HepG2 (cell line): ENCODE data around the gene HUNK. TPM values are rescaled to one million over a fixed set of nuclear protein-coding genes. Genes with fewer than 3 reads are reported as not detected.
A peak's percentile ranks its signal among the peaks of the same experiment; 100 is the strongest.

Source experiments
- CERS6 ChIP-seq: sonication (generic); formaldehyde crosslinking; IDR thresholded peaks from 2 replicates; pipeline ENCODE4 v1.5.0; 2020; ENCODE audit warnings: missing genetic modification reagents
- HOXA9 ChIP-seq: sonication (generic); formaldehyde crosslinking; IDR thresholded peaks from 2 replicates; pipeline ENCODE4 v1.8.1; 2022; ENCODE audit warnings: missing genetic modification reagents, mild to moderate bottlenecking, moderate library complexity, borderline replicate concordance
- KAT2B ChIP-seq: fragments of 150-350 bp; IDR thresholded peaks from 2 replicates; pipeline ENCODE4 v1.6.1; 2014; ENCODE audit warnings: low read depth, low read length, borderline replicate concordance
- MBD4 ChIP-seq: IDR thresholded peaks from 2 replicates; pipeline ENCODE4 v1.6.1; 2012; ENCODE audit warnings: low read length, inconsistent platforms, borderline replicate concordance
- MBNL3 ChIP-seq: fragments of 250-450 bp; sonication (Bioruptor Pico); conservative IDR thresholded peaks from 2 replicates; pipeline ENCODE4 v1.8.0; 2022; ENCODE audit warnings: mild to moderate bottlenecking, inconsistent platforms
- MYNN ChIP-seq: sonication (generic); formaldehyde crosslinking; IDR thresholded peaks from 2 replicates; pipeline ENCODE4 v1.4.0; 2020; ENCODE audit warnings: mild to moderate bottlenecking, low read depth, missing genetic modification reagents
- NCOR1 ChIP-seq: fragments of 200-600 bp; sonication (generic); IDR thresholded peaks from 2 replicates; pipeline ENCODE4 v1.7.0; 2017; ENCODE audit warnings: antibody characterized with exemption, low read length, borderline replicate concordance
- PBX2 ChIP-seq: IDR thresholded peaks from 2 replicates; pipeline ENCODE4 v1.6.1; 2016; ENCODE audit warnings: control low read depth
- SCMH1 ChIP-seq: sonication (generic); formaldehyde crosslinking; IDR thresholded peaks from 2 replicates; pipeline ENCODE4 v1.9.0; 2021; ENCODE audit warnings: missing genetic modification reagents, mild to moderate bottlenecking, borderline replicate concordance
- SRY ChIP-seq: sonication (generic); formaldehyde crosslinking; IDR thresholded peaks from 2 replicates; pipeline ENCODE4 v1.8.0; 2022; ENCODE audit warnings: mild to moderate bottlenecking, missing genetic modification reagents
- XBP1 ChIP-seq: sonication (generic); formaldehyde crosslinking; IDR thresholded peaks from 2 replicates; pipeline ENCODE4 v1.5.0; 2020; ENCODE audit warnings: missing genetic modification reagents
- ZNF230 ChIP-seq: sonication (generic); formaldehyde crosslinking; IDR thresholded peaks from 2 replicates; pipeline ENCODE4 v1.4.0; 2020; ENCODE audit warnings: mild to moderate bottlenecking, missing genetic modification reagents
- ZNF24 ChIP-seq: fragments of 450-650 bp; IDR thresholded peaks from 2 replicates; pipeline ENCODE4 v1.6.1; 2017; ENCODE audit warnings: antibody characterized with exemption, mild to moderate bottlenecking
- ZNF282 ChIP-seq: fragments of 450-650 bp; IDR thresholded peaks from 2 replicates; pipeline ENCODE4 v1.6.1; 2018; ENCODE audit not compliant: partially characterized antibody
- ZNF33B ChIP-seq: sonication (generic); formaldehyde crosslinking; IDR thresholded peaks from 2 replicates; pipeline ENCODE4 v1.5.1; 2020; ENCODE audit warnings: mild to moderate bottlenecking, missing genetic modification reagents
- ZNF558 ChIP-seq: sonication (generic); formaldehyde crosslinking; IDR thresholded peaks from 2 replicates; pipeline ENCODE4 v1.9.0; 2022; ENCODE audit warnings: mild to moderate bottlenecking, missing genetic modification reagents, borderline replicate concordance
- ZNF670 ChIP-seq: sonication (generic); formaldehyde crosslinking; IDR thresholded peaks from 2 replicates; pipeline ENCODE4 v1.8.0; 2022; ENCODE audit warnings: mild to moderate bottlenecking, missing genetic modification reagents, borderline replicate concordance
- ZNF703 ChIP-seq: sonication (generic); formaldehyde crosslinking; IDR thresholded peaks from 2 replicates; pipeline ENCODE4 v1.5.1; 2020; ENCODE audit warnings: missing genetic modification reagents, mild to moderate bottlenecking, moderate library complexity, borderline replicate concordance
- polyA plus RNA-seq, 8 experiments: library from polyadenylated mRNA; depleted of rRNA in 3 of 8; stranded (reverse) in 7 of 8; unstranded in 1 of 8; fragments of >200 nt; fragmentation: Illumina TruSeq in 4 of 8; extraction: Trizol in 4 of 8; gene quantifications; 2 replicates each; pipeline versions ENCODE4 v1.2.1 to v1.2.3, GENCODE V29; 2011 to 2016; ENCODE audit warnings: low read depth in 4 of 8, missing spikeins in 1 of 8, mixed read lengths in 1 of 8; ENCODE audit not compliant: insufficient read depth in 1 of 8
- total RNA-seq, 5 experiments: library from RNA; depleted of rRNA; stranded (reverse); fragments of >200 nt; fragmentation: Illumina TruSeq; extraction: Trizol; gene quantifications; 2 replicates each; pipeline ENCODE4 v1.2.3, GENCODE V29; 2016; ENCODE audit warnings: low read depth in 1 of 5
- TF ChIP-seq, protein P1 (sequence below): IDR thresholded peaks from 2 replicates; pipeline ENCODE4 v1.6.1; 2016; ENCODE audit warnings: mild to moderate bottlenecking, missing biosample characterization, missing genetic modification reagents
- TF ChIP-seq, protein P2 (sequence below): sonication (generic); formaldehyde crosslinking; IDR thresholded peaks from 2 replicates; pipeline ENCODE4 v1.4.0; 2020; ENCODE audit warnings: mild to moderate bottlenecking, missing genetic modification reagents

HUNK gene
- total and polyA plus RNA-seq, 2 of the 13 experiments (the other 11 are each of a cell fraction or from before 2014, with no cell fraction given) = 1.8 to 1.9 TPM

DNA sequence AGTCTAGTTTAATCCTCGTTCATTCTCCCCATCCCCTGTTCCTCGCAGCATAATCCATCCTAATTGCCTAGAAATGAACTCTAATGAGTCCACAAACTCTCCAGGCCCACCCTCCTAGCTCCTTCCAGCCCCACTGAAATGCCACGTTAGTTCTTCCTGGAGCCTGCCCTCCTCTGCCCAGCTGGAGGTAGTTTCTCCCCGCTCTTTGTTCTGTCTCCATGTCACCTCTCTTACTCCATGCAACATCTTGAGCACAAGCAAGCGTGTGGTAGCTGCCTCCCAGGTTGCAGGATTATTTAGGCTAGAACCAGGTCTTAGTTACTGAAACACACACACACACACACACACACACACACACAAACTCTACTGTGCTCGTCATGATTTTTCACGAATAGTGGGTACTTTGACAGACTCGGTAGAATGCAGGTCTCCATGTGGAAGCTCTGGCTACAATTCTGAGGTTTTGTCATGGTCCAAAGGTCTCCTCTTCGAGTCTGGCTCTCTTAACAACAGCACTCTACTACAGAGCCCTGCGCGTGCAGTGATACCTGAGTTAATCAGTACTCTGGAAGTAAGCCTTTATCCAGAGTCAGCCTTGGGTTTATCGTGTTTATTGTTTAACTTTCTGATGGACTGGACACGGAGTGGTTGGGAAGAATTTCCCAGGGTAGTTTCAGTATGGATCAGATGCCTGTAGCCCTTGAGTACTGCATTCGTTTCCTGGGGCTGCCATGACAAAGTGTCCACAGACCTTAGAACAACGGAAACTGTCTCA is 27.5 kb downstream of the HUNK start (continued):
- TF ChIP-seq SCMH1 (CRISPR knock-in tag) (no peak), HOXA9 (CRISPR knock-in tag) (no peak), KAT2B (no peak), PBX2 (no peak), ZNF282 (no peak), XBP1 (no peak), ZNF703 (no peak), ZNF670 (CRISPR knock-in tag) (no peak), CERS6 (no peak), SRY (CRISPR knock-in tag) (no peak), ZNF33B (CRISPR knock-in tag) (no peak), ZNF230 (no peak), ZNF24 (no peak), NCOR1 (peak; percentile 74; the same call in 1 of the 2 replicates), MBD4 (no peak), MYNN (CRISPR knock-in tag) (no peak), MBNL3 (CRISPR knock-in tag) (no peak), ZNF558 (CRISPR knock-in tag) (no peak)
- TF ChIP-seq, protein P1, sequence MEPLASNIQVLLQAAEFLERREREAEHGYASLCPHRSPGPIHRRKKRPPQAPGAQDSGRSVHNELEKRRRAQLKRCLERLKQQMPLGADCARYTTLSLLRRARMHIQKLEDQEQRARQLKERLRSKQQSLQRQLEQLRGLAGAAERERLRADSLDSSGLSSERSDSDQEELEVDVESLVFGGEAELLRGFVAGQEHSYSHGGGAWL (CRISPR knock-in tag) = no peak
- TF ChIP-seq, protein P2, sequence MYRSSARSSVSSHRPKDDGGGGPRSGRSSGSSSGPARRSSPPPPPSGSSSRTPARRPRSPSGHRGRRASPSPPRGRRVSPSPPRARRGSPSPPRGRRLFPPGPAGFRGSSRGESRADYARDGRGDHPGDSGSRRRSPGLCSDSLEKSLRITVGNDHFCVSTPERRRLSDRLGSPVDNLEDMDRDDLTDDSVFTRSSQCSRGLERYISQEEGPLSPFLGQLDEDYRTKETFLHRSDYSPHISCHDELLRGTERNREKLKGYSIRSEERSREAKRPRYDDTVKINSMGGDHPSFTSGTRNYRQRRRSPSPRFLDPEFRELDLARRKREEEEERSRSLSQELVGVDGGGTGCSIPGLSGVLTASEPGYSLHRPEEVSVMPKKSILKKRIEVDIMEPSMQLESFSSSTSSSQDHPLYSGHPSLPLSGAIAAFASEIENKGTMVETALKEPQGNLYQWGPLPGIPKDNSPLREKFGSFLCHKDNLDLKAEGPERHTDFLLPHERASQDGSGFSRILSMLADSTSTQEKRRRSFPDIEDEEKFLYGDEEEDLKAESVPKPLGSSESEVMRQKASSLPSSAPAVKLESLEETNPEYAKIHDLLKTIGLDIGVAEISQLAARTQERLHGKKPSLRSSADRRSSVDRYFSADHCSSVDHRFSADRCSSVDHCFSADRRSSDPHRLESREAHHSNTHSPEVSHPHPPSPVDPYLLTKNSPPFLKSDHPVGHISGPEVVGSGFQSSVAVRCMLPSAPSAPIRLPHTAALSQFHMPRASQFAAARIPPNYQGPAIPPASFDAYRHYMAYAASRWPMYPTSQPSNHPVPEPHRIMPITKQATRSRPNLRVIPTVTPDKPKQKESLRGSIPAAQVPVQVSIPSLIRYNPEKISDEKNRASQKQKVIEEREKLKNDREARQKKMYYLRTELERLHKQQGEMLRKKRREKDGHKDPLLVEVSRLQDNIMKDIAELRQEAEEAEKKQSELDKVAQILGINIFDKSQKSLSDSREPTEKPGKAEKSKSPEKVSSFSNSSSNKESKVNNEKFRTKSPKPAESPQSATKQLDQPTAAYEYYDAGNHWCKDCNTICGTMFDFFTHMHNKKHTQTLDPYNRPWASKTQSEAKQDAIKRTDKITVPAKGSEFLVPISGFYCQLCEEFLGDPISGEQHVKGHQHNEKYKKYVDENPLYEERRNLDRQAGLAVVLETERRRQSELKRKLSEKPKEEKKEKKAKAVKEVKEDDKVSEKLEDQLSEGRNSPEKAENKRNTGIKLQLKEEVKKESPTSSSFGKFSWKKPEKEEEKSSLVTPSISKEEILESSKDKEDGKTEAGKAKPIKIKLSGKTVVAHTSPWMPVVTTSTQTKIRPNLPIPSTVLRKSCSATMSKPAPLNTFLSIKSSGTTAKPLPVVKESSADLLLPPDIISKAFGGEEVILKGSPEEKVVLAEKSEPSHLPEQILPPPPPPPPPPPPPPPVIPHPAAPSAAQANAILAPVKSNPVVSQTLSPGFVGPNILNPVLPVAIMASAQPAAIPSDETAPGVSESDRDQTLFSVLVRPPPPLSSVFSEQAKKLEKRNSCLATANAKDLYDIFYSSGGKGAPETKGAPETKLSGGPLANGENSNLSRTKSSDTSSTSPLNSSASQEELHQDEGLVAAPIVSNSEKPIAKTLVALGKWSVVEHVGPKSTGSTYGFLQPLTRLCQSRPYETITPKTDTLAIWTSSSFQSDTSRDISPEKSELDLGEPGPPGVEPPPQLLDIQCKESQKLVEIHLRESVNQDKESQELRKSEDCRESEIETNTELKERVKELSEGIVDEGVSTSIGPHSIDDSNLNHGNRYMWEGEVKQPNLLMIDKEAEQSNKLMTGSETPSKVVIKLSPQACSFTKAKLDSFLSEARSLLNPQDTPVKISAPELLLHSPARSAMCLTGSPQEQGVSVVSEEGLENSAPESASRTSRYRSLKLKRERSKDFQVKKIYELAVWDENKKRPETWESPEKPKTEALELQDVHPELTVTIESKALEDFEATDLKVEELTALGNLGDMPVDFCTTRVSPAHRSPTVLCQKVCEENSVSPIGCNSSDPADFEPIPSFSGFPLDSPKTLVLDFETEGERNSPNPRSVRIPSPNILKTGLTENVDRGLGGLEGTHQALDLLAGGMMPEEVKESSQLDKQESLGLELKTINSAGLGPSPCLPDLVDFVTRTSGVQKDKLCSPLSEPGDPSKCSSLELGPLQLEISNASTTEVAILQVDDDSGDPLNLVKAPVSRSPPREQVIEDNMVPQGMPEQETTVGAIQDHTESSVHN (CRISPR knock-in tag) = no peak
